DMS 273 treated with DMSO at 0.1 percent for 48 hours (cell line): ENCODE results near the gene EML3.
"Not testable (repeated sequence)": the region's sequence is repeated elsewhere in the genome, so short reads cannot be mapped to it uniquely, and the experiment has no call there.

Source experiments
- DNase-seq: peaks from one replicate; lab custom pipeline; 2025; lab: John Stamatoyannopoulos, UW

Gene EML3

GRCh38 chr11:62616957-62617356 is 4.4 kb upstream of the EML3 start:
- not testable (repeated sequence) for DNase-seq

- DNase-seq, result no peak
Observed at GRCh38 chr11:62615521-62615920, 2.9 kb upstream of the EML3 start.

- no peak for DNase-seq
Observed at GRCh38 chr11:62614275-62614674, 1.7 kb upstream of the EML3 start.

GRCh38 chr11:62613291-62613778 is 760 bp upstream of the EML3 start:
- DNase-seq, result no peak

GRCh38 chr11:62611705-62612365 is 740 bp downstream of the EML3 start:
- no peak for DNase-seq

GRCh38 chr11:62610814-62611704 is 1.5 kb downstream of the EML3 start:
- DNase-seq, result no peak

- no peak for DNase-seq
Observed at GRCh38 chr11:62610403-62610802, 2.2 kb downstream of the EML3 start.

GRCh38 chr11:62608776-62609175 is 3.8 kb downstream of the EML3 start:
- no peak for DNase-seq

- DNase-seq, result no peak
Observed at GRCh38 chr11:62607714-62608113, 4.9 kb downstream of the EML3 start.

- no peak for DNase-seq
Observed at GRCh38 chr11:62605902-62606301, 6.7 kb downstream of the EML3 start.

GRCh38 chr11:62605467-62605866 is 7.1 kb downstream of the EML3 start:
- DNase-seq, result no peak

GRCh38 chr11:62604460-62605120 is 8.0 kb downstream of the EML3 start:
- DNase-seq, result no peak

- no peak for DNase-seq
Observed at GRCh38 chr11:62603776-62604299, 8.7 kb downstream of the EML3 start.

- no peak for DNase-seq
Observed at GRCh38 chr11:62603072-62603408, 9.5 kb downstream of the EML3 start.

GRCh38 chr11:62602141-62603071 is 10.2 kb downstream of the EML3 start:
- DNase-seq, result no peak

- DNase-seq, result peak; percentile 84
Observed at GRCh38 chr11:62601372-62602140, 11.0 kb downstream of the EML3 start, which contains the start of gene MTA2. Gene MTA2, minus strand, starts transcription at chr11:62601865. Its CDS starts 415 bp downstream, at chr11:62601450.

- DNase-seq, result no peak
Observed at GRCh38 chr11:62601122-62601371, 11.5 kb downstream of the EML3 start.

GRCh38 chr11:62600367-62601121 is 12.0 kb downstream of the EML3 start:
- no peak for DNase-seq

GRCh38 chr11:62599901-62600300 is 12.7 kb downstream of the EML3 start:
- no peak for DNase-seq

GRCh38 chr11:62599069-62599696 is 13.4 kb downstream of the EML3 start:
- peak; percentile 64 for DNase-seq
